PC-9 (cell line): ENCODE measurements around the gene FAM180B. TPM values are rescaled to one million over a fixed set of nuclear protein-coding genes. Genes with fewer than 3 reads are reported as not detected.

Source experiments
- BruUV-seq: library from RNA; stranded (reverse); fragments of 400-500 nt; replicated peaks from 2 replicates; lab custom pipeline; 2021; lab: Mats Ljungman, UMichigan
- CTCF ChIA-PET: fragments of 300-600 bp; sonication (Branson Sonifier 250); formaldehyde crosslinking; loops from one replicate; lab custom pipeline; 2022; ENCODE audit warnings: antibody characterized with exemption; lab: Charles Lee
- POLR2A ChIA-PET: fragments of 300-600 bp; sonication (Branson Sonifier 250); formaldehyde crosslinking; loops from one replicate; lab custom pipeline; 2022; ENCODE audit warnings: antibody characterized with exemption; ENCODE audit not compliant: unreplicated experiment; lab: Charles Lee
- DNase-seq, 2 experiments: peaks; one replicate each; pipeline versions ENCODE4 v3.0.0 to v3.0.0-alpha.2; 2015 to 2022; ENCODE audit warnings: mixed read lengths in 1 of 2
- H2AFZ ChIP-seq: fragments of 200-600 bp; sonication (generic); 2 replicates; pipeline ENCODE4 v1.8.1; 2017; ENCODE audit warnings: antibody characterized with exemption
- H3F3A ChIP-seq: fragments of 200-600 bp; sonication (generic); 2 replicates; pipeline ENCODE4 v1.8.1; 2017; ENCODE audit warnings: antibody characterized with exemption, mild to moderate bottlenecking, low read depth; ENCODE audit not compliant: insufficient read depth
- H3K27ac ChIP-seq: fragments of 200-600 bp; sonication (generic); 2 replicates; pipeline ENCODE4 v1.6.1; 2016; ENCODE audit warnings: mixed run types
- H3K27me3 ChIP-seq: fragments of 200-600 bp; sonication (generic); 2 replicates; pipeline ENCODE4 v1.6.1; 2016; ENCODE audit warnings: low read depth, mixed run types; ENCODE audit not compliant: insufficient read depth
- H3K36me3 ChIP-seq: fragments of 200-600 bp; sonication (generic); 2 replicates; pipeline ENCODE4 v1.6.1; 2016; ENCODE audit warnings: low read depth, mixed run types
- H3K4me1 ChIP-seq: fragments of 200-600 bp; sonication (generic); replicated peaks from 2 replicates; pipeline ENCODE4 v1.6.1; 2016; ENCODE audit warnings: mixed run types; ENCODE audit not compliant: insufficient read depth
- H3K4me2 ChIP-seq: fragments of 200-600 bp; sonication (generic); 2 replicates; pipeline ENCODE4 v1.6.1; 2017; ENCODE audit warnings: mixed run types
- H3K4me3 ChIP-seq: fragments of 200-600 bp; sonication (generic); 2 replicates; pipeline ENCODE4 v1.6.1; 2016; ENCODE audit warnings: mixed run types
- H3K79me2 ChIP-seq: fragments of 200-600 bp; sonication (generic); 2 replicates; pipeline ENCODE4 v1.6.1; 2017; ENCODE audit warnings: low read depth, mixed run types
- H3K9me2 ChIP-seq: fragments of 200-600 bp; sonication (generic); 2 replicates; pipeline ENCODE4 v1.8.1; 2017; ENCODE audit warnings: mild to moderate bottlenecking; ENCODE audit not compliant: insufficient read depth
- H3K9me3 ChIP-seq: fragments of 200-600 bp; sonication (generic); 2 replicates; pipeline ENCODE4 v1.8.1; 2016; ENCODE audit warnings: low read depth; ENCODE audit not compliant: insufficient read depth
- H4K20me1 ChIP-seq: fragments of 200-600 bp; sonication (generic); 2 replicates; pipeline ENCODE4 v1.8.1; 2017; ENCODE audit not compliant: insufficient read depth
- EZH2 ChIP-seq: fragments of 200-600 bp; sonication (generic); IDR thresholded peaks from 2 replicates; pipeline ENCODE4 v1.8.0; 2017; ENCODE audit warnings: antibody characterized with exemption, low read depth
- intact Hi-C: fragments of 100-400 bp; cut with micrococcal nuclease; formaldehyde crosslinking; loops from one replicate; pipeline ENCODE4 v1.10.0; 2022; ENCODE audit not compliant: unreplicated experiment
- total RNA-seq: library from RNA; stranded (reverse); gene quantifications from 2 replicates; pipeline ENCODE4 v1.2.3, GENCODE V29; 2021
- TF ChIP-seq, protein P1 (sequence below): fragments of 200-600 bp; sonication (generic); conservative IDR thresholded peaks from 2 replicates; pipeline ENCODE4 v1.6.1; 2017; ENCODE audit warnings: mixed run types, antibody characterized with exemption, mild to moderate bottlenecking, moderate library complexity

Gene FAM180B
- total RNA-seq, 1 experiment from 2014 or later = not detected

GRCh38 chr11:47607380-47607779 is 20.9 kb downstream of the FAM180B start:
- no TSS peak for BruUV-seq
- TF ChIP-seq, protein P1, sequence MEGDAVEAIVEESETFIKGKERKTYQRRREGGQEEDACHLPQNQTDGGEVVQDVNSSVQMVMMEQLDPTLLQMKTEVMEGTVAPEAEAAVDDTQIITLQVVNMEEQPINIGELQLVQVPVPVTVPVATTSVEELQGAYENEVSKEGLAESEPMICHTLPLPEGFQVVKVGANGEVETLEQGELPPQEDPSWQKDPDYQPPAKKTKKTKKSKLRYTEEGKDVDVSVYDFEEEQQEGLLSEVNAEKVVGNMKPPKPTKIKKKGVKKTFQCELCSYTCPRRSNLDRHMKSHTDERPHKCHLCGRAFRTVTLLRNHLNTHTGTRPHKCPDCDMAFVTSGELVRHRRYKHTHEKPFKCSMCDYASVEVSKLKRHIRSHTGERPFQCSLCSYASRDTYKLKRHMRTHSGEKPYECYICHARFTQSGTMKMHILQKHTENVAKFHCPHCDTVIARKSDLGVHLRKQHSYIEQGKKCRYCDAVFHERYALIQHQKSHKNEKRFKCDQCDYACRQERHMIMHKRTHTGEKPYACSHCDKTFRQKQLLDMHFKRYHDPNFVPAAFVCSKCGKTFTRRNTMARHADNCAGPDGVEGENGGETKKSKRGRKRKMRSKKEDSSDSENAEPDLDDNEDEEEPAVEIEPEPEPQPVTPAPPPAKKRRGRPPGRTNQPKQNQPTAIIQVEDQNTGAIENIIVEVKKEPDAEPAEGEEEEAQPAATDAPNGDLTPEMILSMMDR = no peak
- TF ChIP-seq EZH2 = no peak
- H3K36me3 ChIP-seq = no peaks in the 10 kb centered on the region
- no peaks in the 10 kb centered on the region for H3F3A ChIP-seq
- no peak overlapping the region for H2AFZ ChIP-seq
- ChIA-PET CTCF (interaction anchor here (0.5 kb wide), 1 partner anchor 66 kb away, joined by 3 read pairs; no protein-coding TSS in a partner anchor), POLR2A (no interaction called here)
- no peak overlapping the region for H3K27ac ChIP-seq
- no peak for DNase-seq
- no peaks in the 10 kb centered on the region for H3K9me3 ChIP-seq
- no peaks in the 10 kb centered on the region for H3K79me2 ChIP-seq
- intact Hi-C loops = no loop called here
- H3K4me1 ChIP-seq = no peaks in the 10 kb centered on the region
- H3K4me3 ChIP-seq = no peak overlapping the region
- no peaks in the 10 kb centered on the region for H3K27me3 ChIP-seq
- no peak overlapping the region for H3K4me2 ChIP-seq
- no peaks in the 10 kb centered on the region for H4K20me1 ChIP-seq
- no peaks in the 10 kb centered on the region for H3K9me2 ChIP-seq

DNA sequence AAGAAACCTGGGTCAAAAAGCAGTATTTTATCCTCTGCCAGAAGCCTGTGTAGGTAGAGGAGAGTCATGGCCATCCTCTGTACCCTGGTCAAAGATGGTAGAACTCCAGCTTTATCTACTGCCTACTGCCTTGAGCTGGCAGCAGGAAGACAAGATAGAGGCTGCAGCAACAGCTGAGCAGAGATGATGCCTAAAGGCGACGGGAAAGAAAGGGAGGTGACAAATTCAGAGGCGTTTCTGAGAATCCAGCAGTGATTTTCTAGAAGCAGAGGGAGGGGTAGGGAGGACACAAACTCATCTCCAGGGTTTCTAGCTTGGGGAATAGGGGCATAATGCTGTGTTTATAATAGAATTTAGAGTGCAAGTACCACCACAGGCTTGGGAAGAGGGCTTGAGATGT is 23.2 kb downstream of the FAM180B start:
- H4K20me1 ChIP-seq = no peaks in the 10 kb centered on the region
- no peaks in the 10 kb centered on the region for H3K9me3 ChIP-seq
- H2AFZ ChIP-seq = no peak overlapping the region
- intact Hi-C loops = no loop called here
- no peaks in the 10 kb centered on the region for H3K9me2 ChIP-seq
- no peaks in the 10 kb centered on the region for H3F3A ChIP-seq
- DNase-seq = no peak
- H3K4me2 ChIP-seq = no peak overlapping the region
- H3K36me3 ChIP-seq = no peaks in the 10 kb centered on the region
- H3K27me3 ChIP-seq = no peaks in the 10 kb centered on the region
- no peak overlapping the region for H3K4me3 ChIP-seq
- BruUV-seq = no TSS peak
- ChIA-PET CTCF (interaction anchor here (0.7 kb wide), 1 partner anchor 109 kb away, joined by 5 read pairs; no protein-coding TSS in a partner anchor), POLR2A (interaction anchor here (0.6 kb wide), 1 partner anchor 50 kb away, joined by 7 read pairs; no protein-coding TSS in a partner anchor)
- H3K4me1 ChIP-seq = no peaks in the 10 kb centered on the region
- no peak overlapping the region for H3K27ac ChIP-seq
- TF ChIP-seq EZH2 = no peak
- TF ChIP-seq, protein P1 = no peak
- no peaks in the 10 kb centered on the region for H3K79me2 ChIP-seq

DNA sequence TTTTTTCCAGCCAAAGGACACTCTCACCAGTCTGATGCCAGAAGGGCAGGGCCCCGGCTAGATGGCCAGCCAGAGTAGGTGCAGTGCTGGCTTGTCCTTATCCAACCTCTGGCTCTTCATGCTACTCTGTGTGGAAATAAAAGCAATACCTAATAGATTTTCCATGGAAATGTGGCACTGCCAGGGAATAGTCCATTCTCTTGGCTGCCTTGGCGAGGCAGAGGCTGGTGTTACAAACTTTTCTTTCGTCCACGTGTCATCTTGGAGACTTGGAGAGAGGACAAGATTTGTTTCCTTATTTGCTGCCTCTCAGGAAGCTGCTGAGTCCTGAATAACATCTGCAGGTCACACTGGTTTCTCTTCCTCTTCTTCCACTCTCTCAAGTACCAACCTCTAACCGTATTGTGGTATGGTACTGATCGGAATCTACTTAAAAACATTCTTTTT is 24.9 kb downstream of the FAM180B start:
- Histone ChIP-seq H2AFZ (no peak overlapping the region), H3K36me3 (no peaks in the 10 kb centered on the region), H3K4me3 (no peak overlapping the region), H4K20me1 (no peaks in the 10 kb centered on the region), H3K9me3 (no peaks in the 10 kb centered on the region), H3K79me2 (no peaks in the 10 kb centered on the region), H3K4me2 (no peak overlapping the region), H3K27me3 (no peaks in the 10 kb centered on the region), H3K9me2 (no peaks in the 10 kb centered on the region), H3K27ac (no peak overlapping the region), H3K4me1 (no peaks in the 10 kb centered on the region), H3F3A (no peaks in the 10 kb centered on the region; the same call in 1 of the 2 replicates)
- CTCF ChIA-PET = no interaction called here
- DNase-seq = no peak
- TF ChIP-seq, protein P1 = no peak
- TF ChIP-seq EZH2 = no peak
- intact Hi-C loops = no loop called here
- POLR2A ChIA-PET = no interaction called here
- no TSS peak for BruUV-seq
